ENCODE measurements around the gene MPPED1.

MPPED1 gene

GRCh38 chr22:43449831-43450225, 38.0 kb downstream of the MPPED1 start:
- DNase-seq = no peak

GRCh38 chr22:43451371-43452050, 39.7 kb downstream of the MPPED1 start:
- no peak for DNase-seq

GRCh38 chr22:43455846-43456245, 44.0 kb downstream of the MPPED1 start:
- no peak for DNase-seq

- no peak for DNase-seq
These were observed 45.2 kb downstream of the MPPED1 start for GRCh38 chr22:43457002-43457401.

GRCh38 chr22:43462701-43463100, 50.9 kb downstream of the MPPED1 start:
- DNase-seq = no peak

- no peak for DNase-seq
These were observed 53.0 kb downstream of the MPPED1 start for GRCh38 chr22:43464809-43465208.

- no peak for DNase-seq
These were observed 53.6 kb downstream of the MPPED1 start for GRCh38 chr22:43465291-43466015.

GRCh38 chr22:43466710-43467109, 54.9 kb downstream of the MPPED1 start:
- DNase-seq = no peak

GRCh38 chr22:43467216-43467940, 55.6 kb downstream of the MPPED1 start:
- DNase-seq = no peak

- DNase-seq = no peak
These were observed 58.4 kb downstream of the MPPED1 start for GRCh38 chr22:43470253-43470652.

- no peak for DNase-seq
These were observed 59.2 kb downstream of the MPPED1 start for GRCh38 chr22:43470941-43471585.

GRCh38 chr22:43471606-43472135, 59.9 kb downstream of the MPPED1 start:
- DNase-seq = no peak

- DNase-seq = no peak
These were observed 61.2 kb downstream of the MPPED1 start for GRCh38 chr22:43473031-43473430.

- no peak for DNase-seq
These were observed 61.6 kb downstream of the MPPED1 start for GRCh38 chr22:43473441-43473840.

- peak in 2 of 3 donors; percentile 14 to 34 for DNase-seq
These were observed 62.6 kb downstream of the MPPED1 start for GRCh38 chr22:43474161-43475101.

- DNase-seq = no peak
These were observed 63.8 kb downstream of the MPPED1 start for GRCh38 chr22:43475549-43476076.

- DNase-seq = no peak
These were observed 64.5 kb downstream of the MPPED1 start for GRCh38 chr22:43476341-43476740.

GRCh38 chr22:43476751-43477725, 65.2 kb downstream of the MPPED1 start:
- DNase-seq = no peak

GRCh38 chr22:43477966-43478365, 66.2 kb downstream of the MPPED1 start:
- no peak for DNase-seq

GRCh38 chr22:43478621-43479300, 66.9 kb downstream of the MPPED1 start:
- DNase-seq = no peak
